Measurements from ENCODE around the gene TMEM8B. TPM values are rescaled to one million over a fixed set of nuclear protein-coding genes. Genes with fewer than 3 reads are reported as not detected.

TMEM8B gene
- total RNA-seq, 1 experiment from 2014 or later = 6.4 TPM

GRCh38 chr9:35908504-35909125 is 79.6 kb downstream of the TMEM8B start:
- Histone ChIP-seq H3F3A (ENCODE audit: insufficient read depth, low read depth) (peaks cover 34% of the 10 kb centered on the region), H3K4me1 (replicated peaks; ENCODE audit: insufficient read depth) (peaks cover 67% of the 10 kb centered on the region), H3K36me3 (ENCODE audit: low read depth) (no peaks in the 10 kb centered on the region), H2AFZ (peak overlapping the region; percentile 59; the same call in 1 of the 2 replicates), H3K9me2 (ENCODE audit: insufficient read depth) (no peaks in the 10 kb centered on the region), H3K4me2 (peak overlapping the region; percentile 78), H3K27ac (peak overlapping the region; percentile 95), H4K20me1 (ENCODE audit: insufficient read depth) (no peaks in the 10 kb centered on the region), H3K27me3 (ENCODE audit: insufficient read depth, low read depth) (no peaks in the 10 kb centered on the region), H3K9me3 (ENCODE audit: insufficient read depth, low read depth) (no peaks in the 10 kb centered on the region), H3K4me3 (peak overlapping the region; percentile 35; the same call in 1 of the 2 replicates), H3K79me2 (ENCODE audit: low read depth) (no peaks in the 10 kb centered on the region)
- BruUV-seq (replicated peaks) = TSS peak; percentile 39
- TF ChIP-seq CTCF (conservative IDR thresholded peaks at IDR 0.05) (no peak), EZH2 (IDR thresholded peaks at IDR 0.05; ENCODE audit: low read depth) (no peak)
- ChIA-PET POLR2A (ENCODE audit: unreplicated experiment) (interaction anchor here (0.5 to 0.6 kb wide), 2 partner anchors 36 to 812 kb away, joined by 4 to 8 read pairs; no protein-coding TSS in a partner anchor), CTCF (no interaction called here)
- intact Hi-C loops (cut with micrococcal nuclease; ENCODE audit: unreplicated experiment) = loop anchor here (5.0 kb wide), 1 partner anchor 251 kb away; the partner anchor contains the start of genes CCDC107 and RMRP
- DNase-seq = no peak

- Histone ChIP-seq H3K27me3 (ENCODE audit: insufficient read depth, low read depth) (no peaks in the 10 kb centered on the region), H3K4me2 (peak within 1 kb of the TSS; percentile 78), H3K4me1 (replicated peaks; ENCODE audit: insufficient read depth) (peaks cover 67% of the 10 kb centered on the region), H2AFZ (peak within 1 kb of the TSS; percentile 59; the same call in 1 of the 2 replicates), H3K79me2 (ENCODE audit: low read depth) (no peaks in the 10 kb centered on the region), H3K4me3 (peak within 1 kb of the TSS; percentile 35; the same call in 1 of the 2 replicates), H3K27ac (peak within 1 kb of the TSS; percentile 95), H3K36me3 (ENCODE audit: low read depth) (no peaks in the 10 kb centered on the region), H3K9me3 (ENCODE audit: insufficient read depth, low read depth) (no peaks in the 10 kb centered on the region), H3F3A (ENCODE audit: insufficient read depth, low read depth) (peaks cover 34% of the 10 kb centered on the region), H4K20me1 (ENCODE audit: insufficient read depth) (no peaks in the 10 kb centered on the region), H3K9me2 (ENCODE audit: insufficient read depth) (no peaks in the 10 kb centered on the region)
- intact Hi-C loops (cut with micrococcal nuclease; ENCODE audit: unreplicated experiment) = loop anchor here (5.0 kb wide), 1 partner anchor 252 kb away; the partner anchor contains the start of genes CCDC107 and RMRP
- no peak for DNase-seq
- no TSS peak for BruUV-seq (replicated peaks)
- POLR2A ChIA-PET (ENCODE audit: unreplicated experiment) = interaction anchor here (0.5 kb wide), 1 partner anchor 36 kb away, joined by 8 read pairs; no protein-coding TSS in a partner anchor
- CTCF ChIA-PET = no interaction called here
- no peak for TF ChIP-seq EZH2 (IDR thresholded peaks at IDR 0.05; ENCODE audit: low read depth)
- no peak for TF ChIP-seq CTCF (conservative IDR thresholded peaks at IDR 0.05)
Measured at GRCh38 chr9:35909274-35909673, 80.2 kb downstream of the TMEM8B start, which contains the start of gene SPAAR. TSS of gene SPAAR (plus strand) at chr9:35909490. CDS start at chr9:35910464, 974 bp downstream.

GRCh38 chr9:35909687-35910612 is 80.9 kb downstream of the TMEM8B start:
- H3K36me3 ChIP-seq (ENCODE audit: low read depth) = no peaks in the 10 kb centered on the region
- H3K4me3 ChIP-seq = no peak overlapping the region
- BruUV-seq (replicated peaks) = no TSS peak
- no peaks in the 10 kb centered on the region for H4K20me1 ChIP-seq (ENCODE audit: insufficient read depth)
- no peak for TF ChIP-seq EZH2 (IDR thresholded peaks at IDR 0.05; ENCODE audit: low read depth)
- no peak for TF ChIP-seq CTCF (conservative IDR thresholded peaks at IDR 0.05)
- H2AFZ ChIP-seq = no peak overlapping the region
- H3K4me2 ChIP-seq = no peak overlapping the region
- ChIA-PET CTCF (no interaction called here), POLR2A (ENCODE audit: unreplicated experiment) (no interaction called here)
- intact Hi-C loops (cut with micrococcal nuclease; ENCODE audit: unreplicated experiment) = loop anchor here (5.0 kb wide), 1 partner anchor 253 kb away; the partner anchor contains the start of genes CCDC107 and RMRP
- no peaks in the 10 kb centered on the region for H3K9me2 ChIP-seq (ENCODE audit: insufficient read depth)
- DNase-seq = no peak
- H3K27ac ChIP-seq = peak overlapping the region; percentile 95
- H3F3A ChIP-seq (ENCODE audit: insufficient read depth, low read depth) = peaks cover 34% of the 10 kb centered on the region
- H3K79me2 ChIP-seq (ENCODE audit: low read depth) = no peaks in the 10 kb centered on the region
- H3K9me3 ChIP-seq (ENCODE audit: insufficient read depth, low read depth) = no peaks in the 10 kb centered on the region
- peaks cover 61% of the 10 kb centered on the region for H3K4me1 ChIP-seq (replicated peaks; ENCODE audit: insufficient read depth)
- no peaks in the 10 kb centered on the region for H3K27me3 ChIP-seq (ENCODE audit: insufficient read depth, low read depth)
